IMR-90 (cell line): ENCODE results near the gene CCDC30. TPM values are rescaled to one million over a fixed set of nuclear protein-coding genes. Genes with fewer than 3 reads are reported as not detected.

Source experiments
- ATAC-seq: fragments of 200-7000 bp; cut with Tn5 transposase; 2 replicates; pipeline ENCODE4 v1.9.1; 2020; ENCODE audit warnings: low read depth, mild to moderate bottlenecking, moderate library complexity
- BruUV-seq: library from RNA; stranded (reverse); fragments of 400-500 nt; replicated peaks from 2 replicates; lab custom pipeline; 2021; lab: Mats Ljungman, UMichigan
- CTCF ChIA-PET: fragments of 300-600 bp; formaldehyde crosslinking; extraction: SDS; loops from one replicate; lab custom pipeline; 2021; ENCODE audit warnings: antibody characterized with exemption; lab: Yijun Ruan, JAX
- POLR2A ChIA-PET: fragments of 300-600 bp; sonication (Branson Sonifier 250); formaldehyde crosslinking; loops from one replicate; lab custom pipeline; 2022; ENCODE audit warnings: antibody characterized with exemption; ENCODE audit not compliant: unreplicated experiment; lab: Charles Lee
- DNase-seq: peaks from one replicate; pipeline ENCODE4 v3.0.0; 2013
- H2AFZ ChIP-seq: replicated peaks from 2 replicates; pipeline ENCODE3; 2013; ENCODE audit warnings: low read length, mild to moderate bottlenecking; ENCODE audit not compliant: poor library complexity
- H2AK5ac ChIP-seq: 2 replicates; pipeline ENCODE4 v1.6.1; 2013; ENCODE audit warnings: low read depth, low read length, inconsistent platforms
- H2AK9ac ChIP-seq: replicated peaks from 2 replicates; pipeline ENCODE3; 2013; ENCODE audit warnings: mild to moderate bottlenecking, low read depth, low read length, moderate library complexity; ENCODE audit not compliant: poor library complexity
- H2BK120ac ChIP-seq: 2 replicates; pipeline ENCODE4 v1.6.1; 2013; ENCODE audit warnings: low read depth, low read length, inconsistent platforms
- H2BK15ac ChIP-seq: 3 replicates; pipeline ENCODE4 v1.6.1; 2013; ENCODE audit warnings: low read depth, low read length, inconsistent platforms
- H2BK20ac ChIP-seq: 2 replicates; pipeline ENCODE4 v1.6.1; 2013; ENCODE audit warnings: low read depth, mild to moderate bottlenecking, inconsistent platforms, low read length, moderate library complexity
- H2BK5ac ChIP-seq: 2 replicates; pipeline ENCODE4 v1.6.1; 2013; ENCODE audit warnings: mild to moderate bottlenecking, low read depth, low read length, inconsistent platforms; ENCODE audit not compliant: poor library complexity, severe bottlenecking
- H3K14ac ChIP-seq: replicated peaks from 2 replicates; pipeline ENCODE4 v1.6.1; 2013; ENCODE audit warnings: low read depth, low read length, inconsistent platforms
- H3K18ac ChIP-seq: 2 replicates; pipeline ENCODE4 v1.6.1; 2013; ENCODE audit warnings: low read depth, low read length, control low read depth
- H3K23ac ChIP-seq: 2 replicates; pipeline ENCODE4 v1.6.1; 2013; ENCODE audit warnings: low read depth, low read length, inconsistent platforms
- H3K27ac ChIP-seq: 2 replicates; pipeline ENCODE4 v1.5.1; 2013; ENCODE audit warnings: mild to moderate bottlenecking, control low read depth, low read length; ENCODE audit not compliant: insufficient read depth
- H3K27me3 ChIP-seq: 2 replicates; pipeline ENCODE4 v1.6.1; 2013; ENCODE audit warnings: low read length; ENCODE audit not compliant: control insufficient read depth, insufficient read depth
- H3K36me3 ChIP-seq: 2 replicates; pipeline ENCODE4 v1.6.1; 2013; ENCODE audit warnings: low read length, mixed read lengths; ENCODE audit not compliant: control insufficient read depth, insufficient read depth
- H3K4ac ChIP-seq: 2 replicates; pipeline ENCODE4 v1.6.1; 2013; ENCODE audit warnings: low read depth, low read length, inconsistent platforms
- H3K4me1 ChIP-seq: 2 replicates; pipeline ENCODE4 v1.6.1; 2013; ENCODE audit warnings: low read length, mixed read lengths; ENCODE audit not compliant: control insufficient read depth, insufficient read depth
- H3K4me2 ChIP-seq: 2 replicates; pipeline ENCODE4 v1.6.1; 2013; ENCODE audit warnings: low read depth, mild to moderate bottlenecking, control low read depth, low read length, moderate library complexity
- H3K4me3 ChIP-seq: 2 replicates; pipeline ENCODE4 v1.5.1; 2013; ENCODE audit warnings: low read depth, mild to moderate bottlenecking, control low read depth, low read length, moderate library complexity; ENCODE audit not compliant: insufficient read depth
- H3K56ac ChIP-seq: 2 replicates; pipeline ENCODE4 v1.6.1; 2013; ENCODE audit warnings: low read length, inconsistent platforms; ENCODE audit not compliant: insufficient read depth; ENCODE audit errors: extremely low read depth
- H3K79me1 ChIP-seq, 2 experiments: 2 replicates each; pipeline ENCODE4 v1.6.1; 2013; ENCODE audit warnings: low read length in 2 of 2, inconsistent platforms in 1 of 2, low read depth in 1 of 2
- H3K9ac ChIP-seq: 2 replicates; pipeline ENCODE4 v1.6.1; 2013; ENCODE audit warnings: low read depth, low read length, control low read depth
- H3K9me1 ChIP-seq: 2 replicates; pipeline ENCODE4 v1.6.1; 2013; ENCODE audit warnings: low read length, inconsistent platforms; ENCODE audit not compliant: insufficient read depth
- H3K9me3 ChIP-seq: 2 replicates; pipeline ENCODE4 v1.6.1; 2013; ENCODE audit warnings: low read length; ENCODE audit not compliant: control insufficient read depth, insufficient read depth
- H4K20me1 ChIP-seq: 2 replicates; pipeline ENCODE4 v1.6.1; 2013; ENCODE audit warnings: low read length, inconsistent platforms; ENCODE audit not compliant: insufficient read depth
- H4K5ac ChIP-seq: 2 replicates; pipeline ENCODE4 v1.6.1; 2013; ENCODE audit warnings: mild to moderate bottlenecking, low read depth, low read length, control low read depth
- H4K8ac ChIP-seq, 2 experiments: 2 replicates each; pipeline ENCODE4 v1.6.1; 2013; ENCODE audit warnings: low read depth in 2 of 2, low read length in 2 of 2, control low read depth in 1 of 2, inconsistent platforms in 1 of 2
- H4K91ac ChIP-seq: 2 replicates; pipeline ENCODE4 v1.6.1; 2013; ENCODE audit warnings: low read depth, low read length, inconsistent platforms; ENCODE audit not compliant: insufficient read depth
- BHLHE40 ChIP-seq: fragments of 150-350 bp; IDR thresholded peaks from 2 replicates; pipeline ENCODE4 v1.6.1; 2016; ENCODE audit warnings: mild to moderate bottlenecking, low read depth, low read length
- CEBPB ChIP-seq: IDR thresholded peaks from 2 replicates; pipeline ENCODE4 v1.6.1; 2012; ENCODE audit warnings: low read depth, low read length, improper control_type of control experiment
- CHD1 ChIP-seq: IDR thresholded peaks from 2 replicates; pipeline ENCODE4 v1.6.1; 2012; ENCODE audit warnings: low read depth, low read length, improper control_type of control experiment
- CTCF ChIP-seq: conservative IDR thresholded peaks from 2 replicates; pipeline ENCODE4 v1.5.1; 2012; ENCODE audit warnings: mild to moderate bottlenecking, low read depth, low read length, improper control_type of control experiment
- FOS ChIP-seq: fragments of 150-350 bp; IDR thresholded peaks from 2 replicates; pipeline ENCODE4 v1.6.1; 2016; ENCODE audit warnings: low read depth, low read length
- MAFK ChIP-seq: IDR thresholded peaks from 2 replicates; pipeline ENCODE4 v1.6.1; 2012; ENCODE audit warnings: low read depth, low read length, improper control_type of control experiment
- MAZ ChIP-seq: IDR thresholded peaks from 2 replicates; pipeline ENCODE4 v1.6.1; 2012; ENCODE audit warnings: low read depth, mild to moderate bottlenecking, low read length, improper control_type of control experiment, moderate library complexity, borderline replicate concordance
- MXI1 ChIP-seq: IDR thresholded peaks from 2 replicates; pipeline ENCODE4 v1.6.1; 2012; ENCODE audit warnings: low read depth, mild to moderate bottlenecking, low read length, moderate library complexity, borderline replicate concordance
- NFE2L2 ChIP-seq: fragments of 150-350 bp; IDR thresholded peaks from 2 replicates; pipeline ENCODE4 v1.6.1; 2016; ENCODE audit warnings: low read depth, mild to moderate bottlenecking, low read length
- POLR2A ChIP-seq: IDR thresholded peaks from 2 replicates; pipeline ENCODE4 v1.6.1; 2012; ENCODE audit warnings: mild to moderate bottlenecking, low read depth, low read length
- RAD21 ChIP-seq: IDR thresholded peaks from 2 replicates; pipeline ENCODE4 v1.6.1; 2012; ENCODE audit warnings: low read length, improper control_type of control experiment
- RCOR1 ChIP-seq: IDR thresholded peaks from 2 replicates; pipeline ENCODE4 v1.6.1; 2012; ENCODE audit warnings: mild to moderate bottlenecking, low read length, improper control_type of control experiment; ENCODE audit not compliant: insufficient replicate concordance
- RFX5 ChIP-seq: IDR thresholded peaks from 2 replicates; pipeline ENCODE4 v1.8.0; 2012; ENCODE audit warnings: low read depth, mild to moderate bottlenecking, low read length, moderate library complexity
- SMC3 ChIP-seq: fragments of 150-350 bp; IDR thresholded peaks from 2 replicates; pipeline ENCODE4 v1.6.1; 2016; ENCODE audit warnings: low read depth, mild to moderate bottlenecking, antibody characterized with exemption, low read length, moderate library complexity
- WGBS, 2 experiments: methylation state at CpG; one replicate each; pipeline versions ENCODE4 v1.1.5 to v1.1.7; 2013; ENCODE audit warnings: missing lambda C conversion rate in 2 of 2; ENCODE audit not compliant: insufficient read length in 1 of 2; ENCODE audit errors: extremely low coverage in 2 of 2; 5-methylcytosine and 5-hydroxymethylcytosine counted together
- dilution Hi-C: fragments of 300-500 bp; cut with HindIII; formaldehyde crosslinking; loops from one replicate; pipeline ENCODE4 v1.14.3; 2018; ENCODE audit warnings: low sequenced_read_pairs; ENCODE audit not compliant: unreplicated experiment
- in situ Hi-C: fragments of 300-500 bp; cut with MboI; formaldehyde crosslinking; loops from 3 replicates; pipeline ENCODE4 v1.14.3; 2019; ENCODE audit warnings: low sequenced_read_pairs, inconsistent platforms, mixed read lengths
- intact Hi-C: fragments of 100-400 bp; cut with micrococcal nuclease; formaldehyde crosslinking; loops from 2 replicates; pipeline ENCODE4 v1.10.0; 2022
- polyA plus RNA-seq, 3 experiments: library from polyadenylated mRNA; depleted of rRNA; stranded (reverse); fragments of >200 nt; gene quantifications; 2 replicates each; pipeline ENCODE4 v1.2.3, GENCODE V29; 2012; ENCODE audit warnings: low replicate concordance in 1 of 3
- total RNA-seq: library from RNA; depleted of rRNA; stranded (reverse); fragments of >200 nt; gene quantifications from 2 replicates; pipeline ENCODE4 v1.2.3, GENCODE V29; 2012
- TF ChIP-seq, protein P1 (sequence below): fragments of 150-350 bp; IDR thresholded peaks from 2 replicates; pipeline ENCODE4 v1.6.1; 2016; ENCODE audit warnings: low read depth, mild to moderate bottlenecking, low read length, moderate library complexity, borderline replicate concordance
- TF ChIP-seq, protein P2 (sequence below): fragments of 150-350 bp; IDR thresholded peaks from 2 replicates; pipeline ENCODE4 v1.6.1; 2017; ENCODE audit warnings: mild to moderate bottlenecking, antibody characterized with exemption, low read length, low read depth

The CCDC30 gene
- total and polyA plus RNA-seq, 2 of the 4 experiments (the other 2 are of a cell fraction): 0.14 to 0.18 TPM

- DNase-seq: no peak
- peaks cover 7 to 9% of the 10 kb centered on the region in 2 experiments for H3K79me1 ChIP-seq
- peaks cover 2% of the 10 kb centered on the region for H3K4me1 ChIP-seq
- H3K27ac ChIP-seq: no peak overlapping the region
- H2BK120ac ChIP-seq: no peak overlapping the region
- TF ChIP-seq NFE2L2 (no peak), RFX5 (no peak), MAZ (no peak), SMC3 (no peak), MXI1 (no peak), FOS (no peak), CEBPB (no peak), RCOR1 (no peak), MAFK (no peak), BHLHE40 (no peak), CHD1 (no peak), RAD21 (no peak), CTCF (no peak), POLR2A (no peak)
- TF ChIP-seq, protein P1, sequence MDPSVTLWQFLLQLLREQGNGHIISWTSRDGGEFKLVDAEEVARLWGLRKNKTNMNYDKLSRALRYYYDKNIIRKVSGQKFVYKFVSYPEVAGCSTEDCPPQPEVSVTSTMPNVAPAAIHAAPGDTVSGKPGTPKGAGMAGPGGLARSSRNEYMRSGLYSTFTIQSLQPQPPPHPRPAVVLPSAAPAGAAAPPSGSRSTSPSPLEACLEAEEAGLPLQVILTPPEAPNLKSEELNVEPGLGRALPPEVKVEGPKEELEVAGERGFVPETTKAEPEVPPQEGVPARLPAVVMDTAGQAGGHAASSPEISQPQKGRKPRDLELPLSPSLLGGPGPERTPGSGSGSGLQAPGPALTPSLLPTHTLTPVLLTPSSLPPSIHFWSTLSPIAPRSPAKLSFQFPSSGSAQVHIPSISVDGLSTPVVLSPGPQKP: no peak
- TF ChIP-seq, protein P2, sequence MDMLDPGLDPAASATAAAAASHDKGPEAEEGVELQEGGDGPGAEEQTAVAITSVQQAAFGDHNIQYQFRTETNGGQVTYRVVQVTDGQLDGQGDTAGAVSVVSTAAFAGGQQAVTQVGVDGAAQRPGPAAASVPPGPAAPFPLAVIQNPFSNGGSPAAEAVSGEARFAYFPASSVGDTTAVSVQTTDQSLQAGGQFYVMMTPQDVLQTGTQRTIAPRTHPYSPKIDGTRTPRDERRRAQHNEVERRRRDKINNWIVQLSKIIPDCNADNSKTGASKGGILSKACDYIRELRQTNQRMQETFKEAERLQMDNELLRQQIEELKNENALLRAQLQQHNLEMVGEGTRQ: no peak
- no CpG with 5 or more reads among the region's 2 CpGs for WGBS, 2 experiments
- intact Hi-C loops (loop anchor here (5.0 kb wide), 1 partner anchor 196 kb away; the partner anchor contains the start of gene PPIH), in situ Hi-C loops (no loop called here), dilution Hi-C loops (no loop called here)
- no peak for ATAC-seq
- no peak overlapping the region for H3K56ac ChIP-seq
- H3K9ac ChIP-seq: no peak overlapping the region
- no peak overlapping the region for H2AK9ac ChIP-seq
- H3K9me1 ChIP-seq: 0 out of 2 replicates have a peak, but pooled peaks cover 3% of the 10 kb centered on the region
- H2BK20ac ChIP-seq: no peak overlapping the region
- H3K14ac ChIP-seq: no peak overlapping the region
- no peak overlapping the region for H4K91ac ChIP-seq
- H3K9me3 ChIP-seq: no peaks in the 10 kb centered on the region
- ChIA-PET POLR2A (no interaction called here), CTCF (interaction anchor here (0.6 kb wide), 1 partner anchor 353 kb away, joined by 4 read pairs; no protein-coding TSS in a partner anchor)
- no peak overlapping the region for H3K4me2 ChIP-seq
- no peak overlapping the region for H3K4me3 ChIP-seq
- H4K5ac ChIP-seq: no peak overlapping the region
- no peak overlapping the region for H2BK5ac ChIP-seq
- H2BK15ac ChIP-seq: no peak overlapping the region
- no peak overlapping the region for H2AK5ac ChIP-seq
- no peak overlapping the region for H4K8ac ChIP-seq
- no peak overlapping the region for H2AFZ ChIP-seq
- no peaks in the 10 kb centered on the region; the same call in 1 of the 2 replicates for H3K27me3 ChIP-seq
- no peak overlapping the region for H3K23ac ChIP-seq
- no peak overlapping the region for H3K18ac ChIP-seq
- H3K4ac ChIP-seq: no peak overlapping the region
- no TSS peak for BruUV-seq
- H4K20me1 ChIP-seq: no peaks in the 10 kb centered on the region
- H3K36me3 ChIP-seq: no peaks in the 10 kb centered on the region
Measured at GRCh38 chr1:42461196-42461595, 1.9 kb upstream of the CCDC30 start.
